Right ventricle myocardium superior (tissue), 1 donor: ENCODE measurements around the gene ST7L. TPM values are rescaled to one million over a fixed set of nuclear protein-coding genes. Genes with fewer than 3 reads are reported as not detected.

Source experiments
- total RNA-seq: library from RNA; stranded (reverse); fragmentation: NEBNext Ultra II Directional; extraction: Animal tissue kit (Norgen Biotek cat#: 25700); gene quantifications from one replicate; pipeline ENCODE4 v1.2.1, GENCODE V29; 2021
- donor health status: DM: no; HTN: yes; CAD: no; lungs with severe emphysema.

ST7L gene
- total RNA-seq, 1 donor from 2014 or later: 11.9 TPM

Other genes with a start within 250 kb of the ST7L start
- gene CTTNBP2NL, start 222.9 kb downstream of the ST7L start, total RNA-seq: 12.6 TPM
- 1.2 TPM for gene WNT2B, start 110.2 kb downstream of the ST7L start, total RNA-seq
- 20.7 TPM for gene CAPZA1, start 691 bp upstream of the ST7L start, total RNA-seq
- gene MOV10, start 55.5 kb upstream of the ST7L start, total RNA-seq: 10.4 TPM
- 98.2 TPM for gene RHOC, start 88.0 kb upstream of the ST7L start, total RNA-seq
- gene PPM1J, start 96.2 kb upstream of the ST7L start, total RNA-seq: 4.7 TPM